HL-60 (cell line): ENCODE data around the gene SCIN.
"Not testable (repeated sequence)": the region's sequence is repeated elsewhere in the genome, so short reads cannot be mapped to it uniquely, and the experiment has no call there.

ENCODE experiments used
- POLR2AphosphoS5 ChIP-seq: IDR thresholded peaks from 2 replicates; pipeline ENCODE4 v1.6.1; 2012; ENCODE audit warnings: low read depth
- SPI1 ChIP-seq: IDR thresholded peaks from 2 replicates; pipeline ENCODE4 v1.6.1; 2012; ENCODE audit warnings: low read depth, mild to moderate bottlenecking, borderline replicate concordance
- TF ChIP-seq, protein P1 (sequence below): IDR thresholded peaks from one replicate; pipeline ENCODE4 v1.5.1; 2011; ENCODE audit warnings: low read length, control low read depth, inconsistent platforms; ENCODE audit not compliant: insufficient read depth
- TF ChIP-seq, protein P2 (sequence below): IDR thresholded peaks from 2 replicates; pipeline ENCODE4 v1.6.1; 2012; ENCODE audit warnings: low read depth; ENCODE audit not compliant: insufficient replicate concordance

DNA sequence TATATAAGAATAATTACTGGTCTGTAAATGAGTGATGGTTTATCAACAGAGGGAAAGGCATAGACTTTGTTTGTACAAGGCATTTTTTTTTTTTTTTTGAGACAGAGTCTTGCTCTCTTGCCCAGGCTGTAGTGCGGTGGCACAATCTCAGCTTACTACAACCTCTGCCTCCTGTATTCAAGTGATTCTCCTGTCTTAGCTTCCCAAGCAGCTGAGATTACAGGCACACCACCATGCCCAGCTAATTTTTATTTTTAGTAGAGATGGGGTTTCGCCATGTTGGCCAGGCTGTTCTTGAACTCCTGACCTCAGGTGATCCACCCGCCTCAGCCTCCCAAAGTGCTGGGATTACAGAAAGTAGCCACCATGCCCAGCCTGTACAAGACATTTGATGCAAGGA is 120.9 kb downstream of the SCIN start:
- TF ChIP-seq, protein P1, sequence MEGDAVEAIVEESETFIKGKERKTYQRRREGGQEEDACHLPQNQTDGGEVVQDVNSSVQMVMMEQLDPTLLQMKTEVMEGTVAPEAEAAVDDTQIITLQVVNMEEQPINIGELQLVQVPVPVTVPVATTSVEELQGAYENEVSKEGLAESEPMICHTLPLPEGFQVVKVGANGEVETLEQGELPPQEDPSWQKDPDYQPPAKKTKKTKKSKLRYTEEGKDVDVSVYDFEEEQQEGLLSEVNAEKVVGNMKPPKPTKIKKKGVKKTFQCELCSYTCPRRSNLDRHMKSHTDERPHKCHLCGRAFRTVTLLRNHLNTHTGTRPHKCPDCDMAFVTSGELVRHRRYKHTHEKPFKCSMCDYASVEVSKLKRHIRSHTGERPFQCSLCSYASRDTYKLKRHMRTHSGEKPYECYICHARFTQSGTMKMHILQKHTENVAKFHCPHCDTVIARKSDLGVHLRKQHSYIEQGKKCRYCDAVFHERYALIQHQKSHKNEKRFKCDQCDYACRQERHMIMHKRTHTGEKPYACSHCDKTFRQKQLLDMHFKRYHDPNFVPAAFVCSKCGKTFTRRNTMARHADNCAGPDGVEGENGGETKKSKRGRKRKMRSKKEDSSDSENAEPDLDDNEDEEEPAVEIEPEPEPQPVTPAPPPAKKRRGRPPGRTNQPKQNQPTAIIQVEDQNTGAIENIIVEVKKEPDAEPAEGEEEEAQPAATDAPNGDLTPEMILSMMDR, result not testable (repeated sequence)
- TF ChIP-seq POLR2AphosphoS5, SPI1: not testable (repeated sequence)
- TF ChIP-seq, protein P2, sequence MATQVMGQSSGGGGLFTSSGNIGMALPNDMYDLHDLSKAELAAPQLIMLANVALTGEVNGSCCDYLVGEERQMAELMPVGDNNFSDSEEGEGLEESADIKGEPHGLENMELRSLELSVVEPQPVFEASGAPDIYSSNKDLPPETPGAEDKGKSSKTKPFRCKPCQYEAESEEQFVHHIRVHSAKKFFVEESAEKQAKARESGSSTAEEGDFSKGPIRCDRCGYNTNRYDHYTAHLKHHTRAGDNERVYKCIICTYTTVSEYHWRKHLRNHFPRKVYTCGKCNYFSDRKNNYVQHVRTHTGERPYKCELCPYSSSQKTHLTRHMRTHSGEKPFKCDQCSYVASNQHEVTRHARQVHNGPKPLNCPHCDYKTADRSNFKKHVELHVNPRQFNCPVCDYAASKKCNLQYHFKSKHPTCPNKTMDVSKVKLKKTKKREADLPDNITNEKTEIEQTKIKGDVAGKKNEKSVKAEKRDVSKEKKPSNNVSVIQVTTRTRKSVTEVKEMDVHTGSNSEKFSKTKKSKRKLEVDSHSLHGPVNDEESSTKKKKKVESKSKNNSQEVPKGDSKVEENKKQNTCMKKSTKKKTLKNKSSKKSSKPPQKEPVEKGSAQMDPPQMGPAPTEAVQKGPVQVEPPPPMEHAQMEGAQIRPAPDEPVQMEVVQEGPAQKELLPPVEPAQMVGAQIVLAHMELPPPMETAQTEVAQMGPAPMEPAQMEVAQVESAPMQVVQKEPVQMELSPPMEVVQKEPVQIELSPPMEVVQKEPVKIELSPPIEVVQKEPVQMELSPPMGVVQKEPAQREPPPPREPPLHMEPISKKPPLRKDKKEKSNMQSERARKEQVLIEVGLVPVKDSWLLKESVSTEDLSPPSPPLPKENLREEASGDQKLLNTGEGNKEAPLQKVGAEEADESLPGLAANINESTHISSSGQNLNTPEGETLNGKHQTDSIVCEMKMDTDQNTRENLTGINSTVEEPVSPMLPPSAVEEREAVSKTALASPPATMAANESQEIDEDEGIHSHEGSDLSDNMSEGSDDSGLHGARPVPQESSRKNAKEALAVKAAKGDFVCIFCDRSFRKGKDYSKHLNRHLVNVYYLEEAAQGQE, result not testable (repeated sequence)
